HepG2 (cell line): Measurements from ENCODE around the gene SH3BP2. TPM values are rescaled to one million over a fixed set of nuclear protein-coding genes. Genes with fewer than 3 reads are reported as not detected.

Experiments
- BHLHE40 ChIP-seq: IDR thresholded peaks from 2 replicates; pipeline ENCODE4 v1.6.1; 2011; ENCODE audit warnings: low read length, improper control_type of control experiment
- ERF ChIP-seq: IDR thresholded peaks from 2 replicates; pipeline ENCODE4 v1.6.1; 2018; ENCODE audit warnings: missing biosample characterization, missing genetic modification reagents
- GLI4 ChIP-seq: sonication (generic); formaldehyde crosslinking; IDR thresholded peaks from 2 replicates; pipeline ENCODE4 v1.5.1; 2020; ENCODE audit warnings: missing genetic modification reagents, mild to moderate bottlenecking, moderate library complexity, borderline replicate concordance
- KAT2B ChIP-seq: fragments of 150-350 bp; IDR thresholded peaks from 2 replicates; pipeline ENCODE4 v1.6.1; 2014; ENCODE audit warnings: low read depth, low read length, borderline replicate concordance
- KAT7 ChIP-seq: IDR thresholded peaks from 2 replicates; pipeline ENCODE4 v1.6.1; 2018; ENCODE audit warnings: borderline replicate concordance, missing compliant biosample characterization
- NFAT5 ChIP-seq: sonication (generic); formaldehyde crosslinking; IDR thresholded peaks from 2 replicates; pipeline ENCODE4 v1.4.0; 2020; ENCODE audit warnings: missing genetic modification reagents
- NFE2L2 ChIP-seq: fragments of 150-350 bp; IDR thresholded peaks from 2 replicates; pipeline ENCODE4 v1.6.1; 2014; ENCODE audit warnings: low read length
- POGZ ChIP-seq: sonication (generic); formaldehyde crosslinking; IDR thresholded peaks from 2 replicates; pipeline ENCODE4 v1.4.0; 2020; ENCODE audit warnings: mild to moderate bottlenecking, missing genetic modification reagents
- SNAPC5 ChIP-seq: sonication (generic); formaldehyde crosslinking; IDR thresholded peaks from 2 replicates; pipeline ENCODE4 v1.8.1; 2023; ENCODE audit warnings: mild to moderate bottlenecking, missing genetic modification reagents, borderline replicate concordance
- TEF ChIP-seq: sonication (generic); formaldehyde crosslinking; IDR thresholded peaks from 2 replicates; pipeline ENCODE4 v1.5.0; 2020; ENCODE audit warnings: missing genetic modification reagents
- ZBTB20 ChIP-seq: sonication (generic); formaldehyde crosslinking; IDR thresholded peaks from 2 replicates; pipeline ENCODE4 v1.8.1; 2023; ENCODE audit warnings: missing genetic modification reagents, low read depth, mild to moderate bottlenecking, borderline replicate concordance
- ZBTB42 ChIP-seq: sonication (generic); formaldehyde crosslinking; IDR thresholded peaks from 2 replicates; pipeline ENCODE4 v1.5.0; 2020; ENCODE audit warnings: mild to moderate bottlenecking, missing genetic modification reagents
- ZNF580 ChIP-seq: IDR thresholded peaks from 2 replicates; pipeline ENCODE4 v1.6.1; 2016; ENCODE audit warnings: low read depth, borderline replicate concordance
- ZNF687 ChIP-seq: sonication (generic); formaldehyde crosslinking; IDR thresholded peaks from 2 replicates; pipeline ENCODE4 v1.5.1; 2020; ENCODE audit warnings: mild to moderate bottlenecking, missing genetic modification reagents, moderate library complexity
- ZNF720 ChIP-seq: sonication (generic); formaldehyde crosslinking; IDR thresholded peaks from 2 replicates; pipeline ENCODE4 v1.4.0; 2020; ENCODE audit warnings: missing genetic modification reagents
- ZSCAN21 ChIP-seq: sonication (generic); formaldehyde crosslinking; IDR thresholded peaks from 2 replicates; pipeline ENCODE4 v1.8.0; 2022; ENCODE audit warnings: mild to moderate bottlenecking, missing genetic modification reagents, moderate library complexity, borderline replicate concordance
- polyA plus RNA-seq, 8 experiments: library from polyadenylated mRNA; depleted of rRNA in 3 of 8; stranded (reverse) in 7 of 8; unstranded in 1 of 8; fragments of >200 nt; fragmentation: Illumina TruSeq in 4 of 8; extraction: Trizol in 4 of 8; gene quantifications; 2 replicates each; pipeline versions ENCODE4 v1.2.1 to v1.2.3, GENCODE V29; 2011 to 2016; ENCODE audit warnings: low read depth in 4 of 8, missing spikeins in 1 of 8, mixed read lengths in 1 of 8; ENCODE audit not compliant: insufficient read depth in 1 of 8
- total RNA-seq, 5 experiments: library from RNA; depleted of rRNA; stranded (reverse); fragments of >200 nt; fragmentation: Illumina TruSeq; extraction: Trizol; gene quantifications; 2 replicates each; pipeline ENCODE4 v1.2.3, GENCODE V29; 2016; ENCODE audit warnings: low read depth in 1 of 5

SH3BP2 gene
- total and polyA plus RNA-seq, 2 of the 13 experiments (the other 11 are each of a cell fraction or from before 2014, with no cell fraction given), result 16.9 to 34.5 TPM

GRCh38 chr4:2800691-2801596 lies 8.1 kb downstream of the SH3BP2 start (continued):
- no peak for TF ChIP-seq TEF (CRISPR knock-in tag)
- TF ChIP-seq ZBTB42, result no peak
- TF ChIP-seq ZNF580 (CRISPR knock-in tag), result peak; percentile 55; the same call in 1 of the 2 replicates
- TF ChIP-seq ZNF687 (CRISPR knock-in tag), result peak; percentile 93
- peak; percentile 61 for TF ChIP-seq ZSCAN21 (CRISPR knock-in tag)
- peak; percentile 86 for TF ChIP-seq ERF (CRISPR knock-in tag)
- TF ChIP-seq NFAT5 (CRISPR knock-in tag), result no peak
- TF ChIP-seq KAT2B, result no peak
- 0 out of 2 replicates have a peak, but pooled peaks have one; percentile 45 for TF ChIP-seq POGZ (CRISPR knock-in tag)
- no peak; the same call in 1 of the 2 replicates for TF ChIP-seq BHLHE40
- peak; percentile 72; the same call in 1 of the 2 replicates for TF ChIP-seq KAT7 (CRISPR knock-in tag)
- no peak for TF ChIP-seq GLI4
- TF ChIP-seq ZNF720 (CRISPR knock-in tag), result no peak
- no peak for TF ChIP-seq NFE2L2
- no peak for TF ChIP-seq SNAPC5 (CRISPR knock-in tag)
- no peak for TF ChIP-seq ZBTB20 (CRISPR knock-in tag)
